HepG2 (cell line): ENCODE results near the gene ZDBF2. TPM values are rescaled to one million over a fixed set of nuclear protein-coding genes. Genes with fewer than 3 reads are reported as not detected.

Source experiments
- ATAC-seq: fragments of 200-7000 bp; cut with Tn5 transposase; 3 replicates; pipeline ENCODE4 v1.9.1; 2020; ENCODE audit warnings: mild to moderate bottlenecking, moderate library complexity
- BruUV-seq: library from RNA; stranded (reverse); fragments of 400-500 nt; replicated peaks from 2 replicates; lab custom pipeline; 2021; lab: Mats Ljungman, UMichigan
- CTCF ChIA-PET: fragments of 300-600 bp; formaldehyde crosslinking; extraction: SDS; loops from one replicate; lab custom pipeline; 2021; ENCODE audit warnings: low total read pairs, inconsistent platforms, low intra/inter-chr PET ratio; lab: Yijun Ruan, JAX
- POLR2A ChIA-PET: fragments of 350-600 bp; sonication (Branson Sonifier 250); formaldehyde crosslinking; loops from one replicate; lab custom pipeline; 2020; ENCODE audit warnings: antibody characterized with exemption, inconsistent platforms; lab: Yijun Ruan, JAX
- DNase-seq: peaks from one replicate; pipeline ENCODE4 v3.0.0-alpha.2; 2015; ENCODE audit warnings: low spot score
- FAIRE-seq: peaks from 3 replicates; lab custom pipeline; 2011; peaks lifted over from hg19 to GRCh38; lab: Jason Lieb, UNC
- H2AFZ ChIP-seq: one replicate; pipeline ENCODE4 v1.6.1; 2011; ENCODE audit warnings: low read length, inconsistent platforms
- H3K27ac ChIP-seq: fragments of 300-600 bp; 3 replicates; pipeline ENCODE4 v1.8.0; 2011; ENCODE audit warnings: mixed run types, mild to moderate bottlenecking, mixed read lengths, low read length, inconsistent platforms; ENCODE audit not compliant: insufficient read depth; ENCODE audit errors: extremely low read length
- H3K27me3 ChIP-seq, 2 experiments: fragments of 200-600 bp in 1 of 2; 2 replicates in 1 of 2; 3 replicates in 1 of 2; pipeline versions ENCODE4 v1.6.0 to v1.8.0; 2011; ENCODE audit warnings: low read length in 2 of 2, mild to moderate bottlenecking in 2 of 2, moderate library complexity in 2 of 2, inconsistent platforms in 1 of 2; ENCODE audit not compliant: insufficient read depth in 2 of 2, control insufficient read depth in 1 of 2
- H3K36me3 ChIP-seq, 2 experiments: fragments of 200-600 bp in 1 of 2; replicated peaks in 1 of 2; 2 replicates in 1 of 2; 3 replicates in 1 of 2; pipeline versions ENCODE4 v1.5.1 to v1.8.0; 2011; ENCODE audit warnings: low read length in 2 of 2, inconsistent platforms in 1 of 2; ENCODE audit not compliant: insufficient read depth in 2 of 2, control insufficient read depth in 1 of 2
- H3K4me1 ChIP-seq: 2 replicates; pipeline ENCODE4 v1.5.1; 2012; ENCODE audit warnings: low read length, inconsistent platforms; ENCODE audit not compliant: insufficient read depth
- H3K4me2 ChIP-seq: 2 replicates; pipeline ENCODE4 v1.6.0; 2011; ENCODE audit warnings: low read depth, low read length, inconsistent platforms
- H3K4me3 ChIP-seq, 3 experiments: fragments of 200-600 bp in 1 of 3; sonication (generic), shearing (Covaris generic) in 1 of 3; replicated peaks in 1 of 3; 2 replicates each; pipeline ENCODE4 v1.5.1; 2011 to 2016; ENCODE audit warnings: low read length in 3 of 3, inconsistent platforms in 2 of 3, low read depth in 2 of 3, mild to moderate bottlenecking in 2 of 3, control low read depth in 1 of 3, mixed read lengths in 1 of 3; ENCODE audit not compliant: insufficient read depth in 1 of 3
- H3K79me2 ChIP-seq: one replicate; pipeline ENCODE4 v1.6.1; 2011; ENCODE audit warnings: low read length, inconsistent platforms; ENCODE audit not compliant: insufficient read depth
- H3K9ac ChIP-seq: 2 replicates; pipeline ENCODE4 v1.6.0; 2011; ENCODE audit warnings: mild to moderate bottlenecking, low read depth, low read length, inconsistent platforms; ENCODE audit not compliant: insufficient read depth
- H3K9me3 ChIP-seq: 2 replicates; pipeline ENCODE4 v1.5.1; 2012; ENCODE audit warnings: mild to moderate bottlenecking, low read length
- H4K20me1 ChIP-seq: 2 replicates; pipeline ENCODE4 v1.6.0; 2011; ENCODE audit warnings: inconsistent platforms, mild to moderate bottlenecking, low read length, moderate library complexity; ENCODE audit not compliant: insufficient read depth
- CBFB ChIP-seq: sonication (generic); formaldehyde crosslinking; IDR thresholded peaks from 2 replicates; pipeline ENCODE4 v1.4.0; 2020; ENCODE audit warnings: missing genetic modification reagents
- CENPX ChIP-seq: sonication (generic); formaldehyde crosslinking; IDR thresholded peaks from 2 replicates; pipeline ENCODE4 v1.9.0; 2021; ENCODE audit warnings: mild to moderate bottlenecking, missing genetic modification reagents, moderate library complexity
- FOSL2 ChIP-seq: sonication (generic); formaldehyde crosslinking; IDR thresholded peaks from 2 replicates; pipeline ENCODE4 v1.4.0; 2020; ENCODE audit warnings: missing genetic modification reagents
- KDM6A ChIP-seq: IDR thresholded peaks from 2 replicates; pipeline ENCODE4 v1.6.1; 2016; ENCODE audit warnings: low read depth
- NRL ChIP-seq: sonication (generic); formaldehyde crosslinking; IDR thresholded peaks from 2 replicates; pipeline ENCODE4 v1.5.0; 2020; ENCODE audit warnings: missing genetic modification reagents, mild to moderate bottlenecking, moderate library complexity, borderline replicate concordance
- SMC3 ChIP-seq: IDR thresholded peaks from 2 replicates; pipeline ENCODE4 v1.6.1; 2011; ENCODE audit warnings: low read length, improper control_type of control experiment
- ZNF432 ChIP-seq: sonication (generic); formaldehyde crosslinking; IDR thresholded peaks from 2 replicates; pipeline ENCODE4 v1.5.0; 2020; ENCODE audit warnings: missing genetic modification reagents, mild to moderate bottlenecking, borderline replicate concordance
- ZNF775 ChIP-seq: sonication (generic); formaldehyde crosslinking; IDR thresholded peaks from 2 replicates; pipeline ENCODE4 v1.4.0; 2020; ENCODE audit warnings: missing genetic modification reagents, mild to moderate bottlenecking, moderate library complexity, borderline replicate concordance
- ZNF800 ChIP-seq: sonication (generic); formaldehyde crosslinking; IDR thresholded peaks from 2 replicates; pipeline ENCODE4 v1.4.0; 2020; ENCODE audit warnings: missing genetic modification reagents
- WGBS: methylation state at CpG from one replicate; pipeline ENCODE4 v1.1.6; 2017; ENCODE audit warnings: low lambda C conversion rate; 5-methylcytosine and 5-hydroxymethylcytosine counted together
- in situ Hi-C: cut with HindIII; loops from 2 replicates; pipeline ENCODE4 v1.10.0; 2017; ENCODE audit warnings: low pct_unique_long_range_greater_than_20kb; ENCODE audit not compliant: extremely low pct_ligation_motif_present
- intact Hi-C: fragments of 100-400 bp; cut with micrococcal nuclease; formaldehyde crosslinking; loops from one replicate; pipeline ENCODE4 v1.10.0; 2022; ENCODE audit not compliant: unreplicated experiment
- polyA plus RNA-seq, 8 experiments: library from polyadenylated mRNA; depleted of rRNA in 3 of 8; stranded (reverse) in 7 of 8; unstranded in 1 of 8; fragments of >200 nt; fragmentation: Illumina TruSeq in 4 of 8; extraction: Trizol in 4 of 8; gene quantifications; 2 replicates each; pipeline versions ENCODE4 v1.2.1 to v1.2.3, GENCODE V29; 2011 to 2016; ENCODE audit warnings: low read depth in 4 of 8, missing spikeins in 1 of 8, mixed read lengths in 1 of 8; ENCODE audit not compliant: insufficient read depth in 1 of 8
- total RNA-seq, 5 experiments: library from RNA; depleted of rRNA; stranded (reverse); fragments of >200 nt; fragmentation: Illumina TruSeq; extraction: Trizol; gene quantifications; 2 replicates each; pipeline ENCODE4 v1.2.3, GENCODE V29; 2016; ENCODE audit warnings: low read depth in 1 of 5
- TF ChIP-seq, protein P1 (sequence below): IDR thresholded peaks from 2 replicates; pipeline ENCODE4 v1.6.1; 2016; ENCODE audit warnings: missing biosample characterization, missing genetic modification reagents, low read depth

The ZDBF2 gene
- total and polyA plus RNA-seq, 2 of the 13 experiments (the other 11 are each of a cell fraction or from before 2014, with no cell fraction given) = 1.5 to 2.0 TPM

GRCh38 chr2:206343144-206343543, 68.7 kb downstream of the ZDBF2 start (continued):
- TF ChIP-seq ZNF800 (CRISPR knock-in tag) = no peak

GRCh38 chr2:206343816-206344215, 69.4 kb downstream of the ZDBF2 start:
- no peak overlapping the region for H3K4me3 ChIP-seq
- no peaks in the 10 kb centered on the region for H3K4me1 ChIP-seq
- no peaks in the 10 kb centered on the region for H3K36me3 ChIP-seq
- TF ChIP-seq NRL (CRISPR knock-in tag) = no peak
- TF ChIP-seq, protein P1, sequence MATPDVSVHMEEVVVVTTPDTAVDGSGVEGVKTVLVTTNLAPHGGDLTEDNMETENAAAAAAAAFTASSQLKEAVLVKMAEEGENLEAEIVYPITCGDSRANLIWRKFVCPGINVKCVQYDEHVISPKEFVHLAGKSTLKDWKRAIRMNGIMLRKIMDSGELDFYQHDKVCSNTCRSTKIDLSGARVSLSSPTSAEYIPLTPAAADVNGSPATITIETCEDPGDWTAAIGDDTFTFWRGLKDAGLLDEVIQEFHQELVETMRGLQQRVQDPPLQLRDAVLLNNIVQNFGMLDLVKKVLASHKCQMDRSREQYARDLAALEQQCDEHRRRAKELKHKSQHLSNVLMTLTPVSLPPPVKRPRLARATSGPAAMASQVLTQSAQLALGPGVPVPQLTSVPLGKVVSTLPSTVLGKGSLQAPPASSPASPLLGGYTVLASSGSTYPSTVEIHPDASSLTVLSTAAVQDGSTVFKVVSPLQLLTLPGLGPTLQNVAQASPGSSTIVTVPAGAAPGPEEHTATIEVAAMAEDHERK (CRISPR knock-in tag) = no peak
- no peak for TF ChIP-seq ZNF775 (CRISPR knock-in tag)
- no peak for TF ChIP-seq CENPX (CRISPR knock-in tag)
- no peak for TF ChIP-seq SMC3
- no peak for TF ChIP-seq CBFB (CRISPR knock-in tag)
- no peak for TF ChIP-seq ZNF432 (CRISPR knock-in tag)
- no peak for TF ChIP-seq KDM6A (CRISPR knock-in tag)
- no peak for TF ChIP-seq FOSL2 (CRISPR knock-in tag)
- ChIA-PET POLR2A (no interaction called here), CTCF (no interaction called here)
- ATAC-seq (no peak), FAIRE-seq (no peak), DNase-seq (no peak)
- no peaks in the 10 kb centered on the region for H4K20me1 ChIP-seq
- no peaks in the 10 kb centered on the region for H3K79me2 ChIP-seq
- no peaks in the 10 kb centered on the region for H3K9me3 ChIP-seq
- no peak overlapping the region for H3K9ac ChIP-seq
- H2AFZ ChIP-seq = no peak overlapping the region
- no TSS peak for BruUV-seq
- no peak overlapping the region for H3K4me2 ChIP-seq
- in situ Hi-C loops (no loop called here), intact Hi-C loops (no loop called here)
- 0% methylated on average over 1 of the region's 1 CpG for WGBS
- no peak overlapping the region for H3K27ac ChIP-seq
- H3K27me3 ChIP-seq = no peaks in the 10 kb centered on the region; a peak in 1 of 5 replicates
